Transverse colon (tissue), 4 donors: ENCODE results near the gene ITGA4.

Experiments
- CTCF ChIP-seq, 5 experiments: fragments of 200-600 bp in 3 of 5; fragments of 450-650 bp in 2 of 5; sonication (generic) in 3 of 5; IDR thresholded peaks; 1 replicate in 2 of 5; 2 replicates in 3 of 5; pipeline ENCODE4 v1.5.1; 2016 to 2017; ENCODE audit warnings: antibody characterized with exemption in 5 of 5, inconsistent platforms in 3 of 5, mild to moderate bottlenecking in 2 of 5, moderate library complexity in 1 of 5
- POLR2A ChIP-seq: fragments of 450-650 bp; IDR thresholded peaks from one replicate; pipeline ENCODE4 v1.6.1; 2016; ENCODE audit warnings: antibody characterized with exemption, mild to moderate bottlenecking, moderate library complexity
- POLR2AphosphoS5 ChIP-seq, 3 donors: sonication (generic); formaldehyde crosslinking; IDR thresholded peaks; one replicate each; pipeline ENCODE4 v1.6.1; 2016; ENCODE audit warnings: antibody characterized with exemption in 3 of 3

DNA sequence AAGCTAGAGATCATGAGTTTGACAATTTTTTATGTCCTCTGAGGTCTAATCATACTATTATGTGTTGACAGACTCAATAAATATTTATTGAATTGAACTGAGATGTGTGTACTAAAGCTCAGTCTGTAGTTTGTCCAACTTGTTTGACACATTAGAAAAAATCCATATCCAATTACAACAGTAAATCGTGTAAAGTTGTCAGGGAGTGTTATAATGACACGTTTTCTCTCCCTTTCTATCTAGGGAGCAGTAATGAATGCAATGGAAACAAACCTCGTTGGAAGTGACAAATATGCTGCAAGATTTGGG, 28.4 kb downstream of the ITGA4 start:
- TF ChIP-seq CTCF (IDR thresholded peaks at IDR 0.05): no peak
- no peak for TF ChIP-seq POLR2A
- no peak for TF ChIP-seq POLR2AphosphoS5 (IDR thresholded peaks at IDR 0.05)
